Retinal pigment epithelial cell (primary cell): ENCODE measurements around the gene ABO.
"Not testable (repeated sequence)": the region's sequence is repeated elsewhere in the genome, so short reads cannot be mapped to it uniquely, and the experiment has no call there.

Experiments used
- DNase-seq: peaks from one replicate; pipeline ENCODE4 v3.0.0-alpha.2; 2010; ENCODE audit warnings: low read depth
- H3K4me3 ChIP-seq: 2 replicates; pipeline ENCODE4 v1.5.1; 2011; ENCODE audit warnings: mild to moderate bottlenecking, low read length, control low read depth, moderate library complexity
- CTCF ChIP-seq: conservative IDR thresholded peaks from 2 replicates; pipeline ENCODE4 v1.5.1; 2011; ENCODE audit warnings: low read depth, low read length, control low read depth, inconsistent platforms

Gene ABO

DNA sequence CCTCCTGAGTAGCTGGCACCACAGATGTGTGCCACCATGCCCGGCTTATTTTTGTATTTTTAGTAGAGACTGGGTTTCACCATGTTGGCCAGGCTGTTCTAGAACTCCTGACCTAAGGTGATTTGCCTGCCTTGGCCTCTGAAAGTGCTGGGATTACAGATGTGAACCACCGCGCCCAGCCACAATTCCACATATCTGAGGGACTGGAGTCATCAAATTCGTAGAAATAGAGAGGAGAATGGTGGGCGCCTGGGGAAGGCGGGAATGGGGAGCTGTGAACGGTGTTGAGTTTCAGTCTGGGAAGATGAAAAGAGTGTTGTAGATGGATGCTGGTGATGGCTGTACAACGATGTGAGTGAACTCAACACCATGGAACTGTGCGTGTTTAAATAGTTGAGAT lies 1.9 kb upstream of the ABO start:
- no peak for TF ChIP-seq CTCF
- no peak for DNase-seq
- no peak overlapping the region for H3K4me3 ChIP-seq

DNA sequence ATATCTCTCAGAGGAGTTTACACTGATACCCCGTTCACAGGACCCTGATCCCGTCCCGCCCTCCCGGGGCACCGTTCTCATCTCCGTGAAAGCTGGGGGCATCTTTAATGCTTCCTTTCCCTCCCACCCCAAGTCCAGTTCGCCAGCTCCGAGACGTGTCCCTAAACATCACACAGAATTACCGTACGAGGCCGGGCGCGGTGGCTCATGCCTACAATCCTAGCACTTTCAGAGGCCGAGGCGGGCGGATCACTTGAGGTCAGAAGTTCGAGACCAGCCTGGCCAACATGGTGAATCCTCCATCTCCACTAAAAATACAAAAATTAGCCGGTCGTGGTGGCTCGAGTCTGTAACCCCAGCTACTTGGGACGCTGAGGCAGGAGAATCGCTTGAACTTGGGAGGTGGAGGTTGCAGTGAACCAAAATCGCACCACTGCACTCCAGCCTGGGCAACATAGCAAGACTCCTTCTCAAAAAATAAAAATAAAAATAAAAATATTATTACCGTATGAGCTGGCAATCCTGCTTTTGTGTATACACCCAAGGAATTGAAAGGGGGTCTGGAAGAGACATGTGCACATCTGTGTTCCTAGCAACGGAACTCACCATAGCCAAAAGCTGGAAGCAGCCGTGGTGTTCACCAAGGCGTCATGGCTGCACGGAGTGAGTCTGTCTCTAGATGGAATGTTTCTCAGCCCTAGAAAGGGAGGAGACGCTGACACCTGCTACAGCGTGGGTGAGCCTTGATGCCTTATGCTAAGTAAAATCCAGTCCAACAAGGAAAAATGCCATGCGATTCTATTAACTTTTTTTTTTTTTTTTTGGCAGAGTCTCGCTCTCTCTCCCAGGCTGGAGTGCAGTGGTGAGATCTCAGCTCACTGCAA lies 1.2 kb upstream of the ABO start:
- DNase-seq, result no peak
- TF ChIP-seq CTCF, result no peak
- no peak overlapping the region for H3K4me3 ChIP-seq

DNA sequence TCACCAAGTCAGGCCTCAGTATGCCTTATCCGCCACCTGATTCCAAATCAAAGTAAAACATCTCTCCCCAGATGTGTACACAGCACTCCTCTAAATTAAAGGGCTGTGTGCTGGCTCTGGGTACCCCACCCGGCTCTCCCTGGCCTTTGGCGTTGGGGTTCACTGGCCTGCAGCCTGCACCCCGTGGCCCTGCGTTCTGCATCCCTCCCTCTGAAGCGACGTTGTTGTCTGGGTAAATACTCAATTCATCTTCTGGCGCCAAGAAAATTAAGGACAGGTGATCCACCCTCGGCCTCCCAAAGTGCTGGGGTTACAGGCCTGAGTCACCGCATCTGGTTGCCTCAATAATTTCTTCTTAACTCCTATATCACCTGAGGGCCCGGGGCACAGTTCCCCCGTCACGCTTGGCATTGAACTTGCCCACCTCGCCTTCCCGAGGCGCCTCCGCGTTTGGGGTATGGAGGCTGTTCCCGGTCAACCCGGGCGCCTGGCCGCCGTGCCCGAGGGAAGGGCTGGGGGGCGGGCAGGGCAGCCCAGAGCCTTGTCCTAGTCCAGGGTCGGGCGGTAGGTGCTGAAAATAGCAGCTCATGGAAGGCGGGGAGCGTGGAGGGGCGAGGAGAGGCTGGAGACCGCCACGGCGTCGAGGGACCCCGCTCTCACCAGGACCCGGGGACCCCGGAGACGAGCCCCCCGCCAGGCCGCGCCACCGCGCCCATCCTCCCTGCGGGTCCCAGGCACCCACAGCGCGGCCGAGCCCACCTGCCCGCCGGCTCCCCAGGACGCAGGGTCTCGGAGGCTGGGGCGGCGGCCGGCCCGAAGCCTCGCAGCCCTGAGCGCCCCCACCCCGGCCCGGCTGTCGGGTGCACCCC lies 531 bp downstream of the ABO start:
- no peak overlapping the region for H3K4me3 ChIP-seq
- TF ChIP-seq CTCF, result no peak
- DNase-seq, result no peak

DNA sequence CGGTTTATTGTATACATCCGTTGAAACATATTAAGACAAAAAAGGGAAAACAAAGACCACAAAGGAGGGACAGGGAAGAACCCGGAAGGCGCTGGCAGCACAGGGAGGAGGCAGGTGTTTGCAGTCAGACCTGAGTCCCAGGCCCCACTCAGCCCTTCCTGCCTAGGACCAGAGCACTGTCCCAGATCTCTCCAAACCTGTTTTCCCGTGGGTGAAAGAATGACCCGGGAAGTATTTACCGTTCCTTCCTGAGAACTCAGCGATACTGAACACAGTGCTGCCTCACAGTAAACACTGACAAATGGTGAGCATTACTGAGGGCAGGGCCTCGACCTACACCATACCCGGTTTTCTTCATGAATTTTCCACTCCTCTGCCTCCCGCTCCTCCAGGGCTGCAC lies 1.2 kb downstream of the ABO start:
- H3K4me3 ChIP-seq, result no peak overlapping the region
- TF ChIP-seq CTCF, result no peak
- DNase-seq, result no peak

DNA sequence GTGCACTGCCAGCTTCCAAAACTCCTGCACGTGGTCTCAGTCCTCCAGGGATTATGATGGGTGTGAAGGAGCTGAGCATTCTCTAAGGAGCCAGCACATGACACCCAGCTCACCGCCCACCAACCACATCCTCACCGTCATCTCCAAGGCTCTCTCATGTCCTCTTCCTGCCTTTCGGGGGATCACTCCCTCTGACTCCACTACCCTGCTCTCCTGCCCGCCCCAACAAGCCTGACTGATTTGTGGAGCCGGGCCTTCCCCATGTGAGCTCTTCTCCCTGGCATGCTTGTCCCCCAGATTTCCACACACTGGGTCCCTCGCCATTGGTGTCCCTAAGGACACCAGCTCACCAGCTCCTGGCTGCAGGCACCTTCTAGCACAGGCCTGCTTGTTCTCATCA lies 1.9 kb downstream of the ABO start:
- no peak overlapping the region for H3K4me3 ChIP-seq
- TF ChIP-seq CTCF, result no peak
- no peak for DNase-seq

DNA sequence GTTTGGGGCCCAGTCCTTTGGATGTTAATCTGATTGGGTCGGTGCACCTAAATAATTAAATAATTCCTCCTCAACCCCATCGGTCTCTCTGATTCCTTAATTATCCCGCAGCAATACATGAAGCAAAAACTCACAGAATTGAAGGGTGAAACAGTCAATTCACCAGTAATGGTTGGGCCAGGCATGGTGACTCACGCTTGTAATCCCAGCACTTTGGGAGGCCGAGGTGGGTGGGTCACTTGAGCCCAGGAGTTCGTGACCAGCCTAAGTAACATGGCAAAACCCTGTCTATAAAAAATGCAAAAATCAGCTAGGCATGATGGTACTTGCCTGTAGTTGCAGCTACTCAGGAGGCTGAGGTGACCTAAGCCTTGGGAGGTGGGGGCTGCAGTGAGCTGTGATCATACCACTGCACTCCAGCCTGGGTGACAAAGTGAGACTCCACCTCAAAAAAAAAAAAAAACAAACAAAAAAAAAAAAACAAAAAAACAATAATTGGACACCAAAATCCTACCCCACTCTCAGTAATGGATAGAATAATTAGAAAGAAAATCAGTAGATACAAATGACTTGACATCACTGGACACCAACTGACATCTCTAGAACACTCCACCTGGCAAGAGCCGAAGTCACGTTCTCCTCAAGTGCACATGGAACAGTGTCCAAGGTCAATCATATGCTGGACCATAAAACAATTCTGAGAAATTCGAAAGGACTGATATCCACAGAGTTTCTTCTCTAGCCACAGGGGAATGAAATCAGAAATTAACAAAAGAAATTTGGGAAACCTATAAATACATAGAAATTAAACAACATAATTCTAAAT lies 5.3 kb downstream of the ABO start:
- H3K4me3 ChIP-seq, result no peak overlapping the region
- DNase-seq, result no peak
- no peak for TF ChIP-seq CTCF

- DNase-seq, H3K4me3 ChIP-seq: not testable (repeated sequence)
Observed at GRCh38 chr9:133269136-133269535, 5.9 kb downstream of the ABO start.
